Osteoblast (primary cell): ENCODE results near the gene PNPLA7. TPM values are rescaled to one million over a fixed set of nuclear protein-coding genes. Genes with fewer than 3 reads are reported as not detected.

Experiments used
- DNase-seq: peaks from one replicate; pipeline ENCODE4 v3.0.0; 2011; ENCODE audit warnings: low spot score, mixed read lengths; ENCODE audit not compliant: insufficient read length; ENCODE audit errors: missing footprints
- H2AFZ ChIP-seq: 2 replicates; pipeline ENCODE4 v1.6.0; 2011; ENCODE audit warnings: mild to moderate bottlenecking, low read length
- H3K27ac ChIP-seq: 2 replicates; pipeline ENCODE4 v1.5.1; 2011; ENCODE audit warnings: mild to moderate bottlenecking, low read depth, low read length, moderate library complexity
- H3K27me3 ChIP-seq: 2 replicates; pipeline ENCODE4 v1.6.0; 2012; ENCODE audit warnings: mild to moderate bottlenecking, control low read depth, inconsistent platforms, low read length, moderate library complexity; ENCODE audit not compliant: insufficient read depth
- H3K36me3 ChIP-seq: 2 replicates; pipeline ENCODE4 v1.5.1; 2011; ENCODE audit warnings: mild to moderate bottlenecking, low read length, control low read depth, moderate library complexity; ENCODE audit not compliant: insufficient read depth
- H3K4me1 ChIP-seq: 2 replicates; pipeline ENCODE4 v1.5.1; 2011; ENCODE audit warnings: mild to moderate bottlenecking, low read length, control low read depth, moderate library complexity; ENCODE audit not compliant: insufficient read depth
- H3K4me2 ChIP-seq: 2 replicates; pipeline ENCODE4 v1.6.0; 2011; ENCODE audit warnings: mild to moderate bottlenecking, low read length; ENCODE audit not compliant: insufficient read depth
- H3K4me3 ChIP-seq: fragments of 200-600 bp; sonication (generic); 3 replicates; pipeline ENCODE4 v1.5.1; 2012; ENCODE audit warnings: mild to moderate bottlenecking, low read length, inconsistent platforms; ENCODE audit not compliant: insufficient read depth
- H3K79me2 ChIP-seq: 2 replicates; pipeline ENCODE4 v1.6.0; 2012; ENCODE audit warnings: mild to moderate bottlenecking, low read length, control low read depth, inconsistent platforms; ENCODE audit not compliant: insufficient read depth
- H3K9me3 ChIP-seq: 2 replicates; pipeline ENCODE4 v1.5.1; 2011; ENCODE audit warnings: low read depth, low read length, control low read depth
- H4K20me1 ChIP-seq: 2 replicates; pipeline ENCODE4 v1.6.0; 2012; ENCODE audit warnings: mild to moderate bottlenecking, low read length, control low read depth; ENCODE audit not compliant: insufficient read depth
- CTCF ChIP-seq: IDR thresholded peaks from 2 replicates; pipeline ENCODE4 v1.5.1; 2011; ENCODE audit warnings: mild to moderate bottlenecking, low read depth, low read length, moderate library complexity; ENCODE audit errors: extremely low read depth
- total RNA-seq: library from RNA; depleted of rRNA; stranded (reverse); fragments of >200 nt; gene quantifications from 2 replicates; pipeline ENCODE4 v1.2.3, GENCODE V29; 2012

Gene PNPLA7
- total RNA-seq, 1 donor: 1.8 TPM

GRCh38 chr9:137465720-137466388, 84.3 kb downstream of the PNPLA7 start:
- H3K36me3 ChIP-seq: no peaks in the 10 kb centered on the region
- no peak overlapping the region for H3K4me2 ChIP-seq
- no peaks in the 10 kb centered on the region for H3K4me1 ChIP-seq
- no peaks in the 10 kb centered on the region for H3K9me3 ChIP-seq
- H3K79me2 ChIP-seq: no peaks in the 10 kb centered on the region
- peaks cover 8% of the 10 kb centered on the region for H3K27me3 ChIP-seq
- no peak overlapping the region for H3K4me3 ChIP-seq
- no peak overlapping the region for H3K27ac ChIP-seq
- no peak overlapping the region for H2AFZ ChIP-seq
- TF ChIP-seq CTCF: no peak
- DNase-seq: peak; percentile 70
- no peaks in the 10 kb centered on the region for H4K20me1 ChIP-seq

- no peaks in the 10 kb centered on the region for H3K79me2 ChIP-seq
- no peak for TF ChIP-seq CTCF
- H3K4me2 ChIP-seq: no peak overlapping the region
- no peaks in the 10 kb centered on the region for H3K4me1 ChIP-seq
- peaks cover 8% of the 10 kb centered on the region for H3K27me3 ChIP-seq
- no peak overlapping the region for H3K4me3 ChIP-seq
- no peak overlapping the region for H2AFZ ChIP-seq
- H4K20me1 ChIP-seq: no peaks in the 10 kb centered on the region
- H3K27ac ChIP-seq: no peak overlapping the region
- H3K9me3 ChIP-seq: no peaks in the 10 kb centered on the region
- peak; percentile 62 for DNase-seq
- no peaks in the 10 kb centered on the region for H3K36me3 ChIP-seq
Measured at GRCh38 chr9:137465000-137465719, 85.0 kb downstream of the PNPLA7 start.

GRCh38 chr9:137464291-137464999, 85.8 kb downstream of the PNPLA7 start:
- peaks cover 4% of the 10 kb centered on the region for H3K4me1 ChIP-seq
- H3K9me3 ChIP-seq: no peaks in the 10 kb centered on the region
- H4K20me1 ChIP-seq: no peaks in the 10 kb centered on the region

More at GRCh38 chr9:137464291-137464999, 85.8 kb downstream of the PNPLA7 start:
- no peak for TF ChIP-seq CTCF
- Histone ChIP-seq H3K27me3 (peaks cover 5% of the 10 kb centered on the region), H3K4me2 (no peak overlapping the region), H3K4me3 (no peak overlapping the region), H2AFZ (no peak overlapping the region), H3K79me2 (no peaks in the 10 kb centered on the region), H3K27ac (no peak overlapping the region), H3K36me3 (no peaks in the 10 kb centered on the region)
- peak; percentile 61 for DNase-seq
